ENCODE results near the gene ARHGAP6.
"Not testable (repeated sequence)": the region's sequence is repeated elsewhere in the genome, so short reads cannot be mapped to it uniquely, and the experiment has no call there.

ARHGAP6 gene

GRCh38 chrX:11364835-11365234 is 300.9 kb downstream of the ARHGAP6 start:
- DNase-seq (ENCODE audit: low read depth in 1 of 2, low spot score in 1 of 2), result no peak
- no peak for TF ChIP-seq CTCF (IDR thresholded peaks at IDR 0.05; ENCODE audit: insufficient read depth, low read length)
- TF ChIP-seq GABPA (IDR thresholded peaks at IDR 0.05; ENCODE audit: low read depth), result no peak
- no peak for TF ChIP-seq POLR2AphosphoS5 (IDR thresholded peaks at IDR 0.05; ENCODE audit: low read depth)
- no peak for TF ChIP-seq SPI1 (IDR thresholded peaks at IDR 0.05; ENCODE audit: borderline replicate concordance, low read depth)
- no peak for TF ChIP-seq REST (IDR thresholded peaks at IDR 0.05; ENCODE audit: insufficient replicate concordance, low read depth)
- no peak overlapping the region for H3K27ac ChIP-seq (replicated peaks)
- no peak overlapping the region for H3K4me3 ChIP-seq (replicated peaks; ENCODE audit: insufficient read depth, low read length)
- no peaks in the 10 kb centered on the region for H3K27me3 ChIP-seq (ENCODE audit: insufficient read depth, poor library complexity, severe bottlenecking)

- not testable (repeated sequence) for H3K27me3 ChIP-seq (ENCODE audit: insufficient read depth, poor library complexity, severe bottlenecking)
Observed at GRCh38 chrX:11363825-11364224, 301.9 kb downstream of the ARHGAP6 start.

GRCh38 chrX:11363069-11363594 is 302.6 kb downstream of the ARHGAP6 start:
- TF ChIP-seq POLR2AphosphoS5 (IDR thresholded peaks at IDR 0.05; ENCODE audit: low read depth), result no peak
- H3K4me3 ChIP-seq (replicated peaks; ENCODE audit: insufficient read depth, low read length), result no peak overlapping the region
- no peak overlapping the region for H3K27ac ChIP-seq (replicated peaks)
- DNase-seq (ENCODE audit: low read depth in 1 of 2, low spot score in 1 of 2), result peak in 1 of 2 experiments; percentile 10
- no peaks in the 10 kb centered on the region for H3K27me3 ChIP-seq (ENCODE audit: insufficient read depth, poor library complexity, severe bottlenecking)

More at GRCh38 chrX:11363825-11364224, 301.9 kb downstream of the ARHGAP6 start:
- not testable (repeated sequence) for H3K27ac ChIP-seq (replicated peaks); H3K4me3 ChIP-seq (replicated peaks; ENCODE audit: insufficient read depth, low read length); DNase-seq (ENCODE audit: low read depth in 1 of 2, low spot score in 1 of 2)

GRCh38 chrX:11361666-11362065 is 304.1 kb downstream of the ARHGAP6 start:
- not testable (repeated sequence) for H3K27ac ChIP-seq (replicated peaks); H3K27me3 ChIP-seq (ENCODE audit: insufficient read depth, poor library complexity, severe bottlenecking); DNase-seq (ENCODE audit: low read depth in 1 of 2, low spot score in 1 of 2); H3K4me3 ChIP-seq (replicated peaks; ENCODE audit: insufficient read depth, low read length)

GRCh38 chrX:11355944-11356343 is 309.8 kb downstream of the ARHGAP6 start:
- H3K27ac ChIP-seq (replicated peaks); H3K27me3 ChIP-seq (ENCODE audit: insufficient read depth, poor library complexity, severe bottlenecking); H3K4me3 ChIP-seq (replicated peaks; ENCODE audit: insufficient read depth, low read length); DNase-seq (ENCODE audit: low read depth in 1 of 2, low spot score in 1 of 2): not testable (repeated sequence)

- DNase-seq (ENCODE audit: low read depth in 1 of 2, low spot score in 1 of 2), result no peak
- no peak overlapping the region for H3K4me3 ChIP-seq (replicated peaks; ENCODE audit: insufficient read depth, low read length)
- H3K27ac ChIP-seq (replicated peaks), result no peak overlapping the region
- H3K27me3 ChIP-seq (ENCODE audit: insufficient read depth, poor library complexity, severe bottlenecking), result no peaks in the 10 kb centered on the region
- TF ChIP-seq REST (IDR thresholded peaks at IDR 0.05; ENCODE audit: insufficient replicate concordance, low read depth) (no peak), GABPA (IDR thresholded peaks at IDR 0.05; ENCODE audit: low read depth) (no peak), SPI1 (IDR thresholded peaks at IDR 0.05; ENCODE audit: borderline replicate concordance, low read depth) (no peak), CTCF (IDR thresholded peaks at IDR 0.05; ENCODE audit: insufficient read depth, low read length) (no peak), POLR2AphosphoS5 (IDR thresholded peaks at IDR 0.05; ENCODE audit: low read depth) (no peak)
Observed at GRCh38 chrX:11355259-11355909, 310.3 kb downstream of the ARHGAP6 start.

Data from HL-60 (cell line).